Smooth muscle cell (in vitro differentiated cells): ENCODE data around the gene ADAD2. TPM values are rescaled to one million over a fixed set of nuclear protein-coding genes. Genes with fewer than 3 reads are reported as not detected.

Experiments used
- DNase-seq: peaks from one replicate; lab custom pipeline; 2025; ENCODE audit not compliant: unreplicated experiment; lab: John Stamatoyannopoulos, UW
- H2AFZ ChIP-seq: fragments of 200-600 bp; sonication (generic); 2 replicates; pipeline ENCODE4 v1.6.0; 2016; ENCODE audit warnings: antibody characterized with exemption, low read depth, mild to moderate bottlenecking
- H3F3A ChIP-seq: fragments of 200-600 bp; sonication (generic); 2 replicates; pipeline ENCODE4 v1.6.0; 2017; ENCODE audit warnings: antibody characterized with exemption, low read depth
- H3K27ac ChIP-seq: fragments of 200-600 bp; sonication (generic); 2 replicates; pipeline ENCODE4 v1.5.1; 2016; ENCODE audit warnings: low read depth, mild to moderate bottlenecking
- H3K27me3 ChIP-seq: fragments of 200-600 bp; sonication (generic); 2 replicates; pipeline ENCODE4 v1.6.1; 2016; ENCODE audit warnings: low read depth, mild to moderate bottlenecking
- H3K36me3 ChIP-seq: fragments of 200-600 bp; sonication (generic); 2 replicates; pipeline ENCODE4 v1.5.1; 2016; ENCODE audit warnings: low read depth
- H3K4me1 ChIP-seq: fragments of 200-600 bp; sonication (generic); 2 replicates; pipeline ENCODE4 v1.5.1; 2016; ENCODE audit warnings: low read depth
- H3K4me2 ChIP-seq: fragments of 200-600 bp; sonication (generic); 2 replicates; pipeline ENCODE4 v1.6.0; 2016; ENCODE audit warnings: mild to moderate bottlenecking
- H3K4me3 ChIP-seq: fragments of 200-600 bp; sonication (generic); 2 replicates; pipeline ENCODE4 v1.5.1; 2016; ENCODE audit warnings: mild to moderate bottlenecking
- H3K79me2 ChIP-seq: fragments of 200-600 bp; sonication (generic); 2 replicates; pipeline ENCODE4 v1.6.0; 2016; ENCODE audit warnings: low read depth, mild to moderate bottlenecking
- H3K9ac ChIP-seq: fragments of 200-600 bp; sonication (generic); 2 replicates; pipeline ENCODE4 v1.6.0; 2016; ENCODE audit warnings: low read depth
- H3K9me3 ChIP-seq: fragments of 200-600 bp; sonication (generic); replicated peaks from 2 replicates; pipeline ENCODE4 v1.5.1; 2016; ENCODE audit warnings: low read depth
- H4K20me1 ChIP-seq: fragments of 200-600 bp; sonication (generic); 2 replicates; pipeline ENCODE4 v1.6.0; 2016; ENCODE audit warnings: low read depth
- CTCF ChIP-seq: fragments of 200-600 bp; sonication (generic); IDR thresholded peaks from 2 replicates; pipeline ENCODE4 v1.5.1; 2017; ENCODE audit warnings: borderline replicate concordance, mild to moderate bottlenecking, antibody characterized with exemption; ENCODE audit not compliant: insufficient read depth, poor library complexity, severe bottlenecking
- WGBS: methylation state at CpG from one replicate; pipeline ENCODE4 v1.1.7; 2016; ENCODE audit warnings: low lambda C conversion rate; 5-methylcytosine and 5-hydroxymethylcytosine counted together
- polyA plus RNA-seq: library from polyadenylated mRNA; unstranded; fragments of >200 nt; fragmentation: Nextera tagmentation; extraction: Ambion mirVana; gene quantifications from 2 replicates; pipeline ENCODE4 v1.2.1, GENCODE V29; 2016
- total RNA-seq: library from RNA; depleted of rRNA; stranded (reverse); fragments of >200 nt; gene quantifications from 2 replicates; pipeline ENCODE4 v1.2.3, GENCODE V29; 2014

The ADAD2 gene
- total and polyA plus RNA-seq, 2 experiments from 2014 or later: not detected

- H3K4me2 ChIP-seq: no peak overlapping the region
- WGBS: 76% methylated on average over 7 of the region's 7 CpGs
Observed at GRCh38 chr16:84165746-84166145, 25.2 kb upstream of the ADAD2 start.

GRCh38 chr16:84166796-84167695 is 23.9 kb upstream of the ADAD2 start:
- TF ChIP-seq CTCF: no peak
- WGBS: 81% methylated on average over 13 of the region's 13 CpGs
- no peaks in the 10 kb centered on the region for H3F3A ChIP-seq
- no peak overlapping the region for H3K9ac ChIP-seq
- H3K9me3 ChIP-seq: no peaks in the 10 kb centered on the region
- H3K4me3 ChIP-seq: no peak overlapping the region
- no peak for DNase-seq
- H3K27me3 ChIP-seq: no peaks in the 10 kb centered on the region
- no peaks in the 10 kb centered on the region for H3K4me1 ChIP-seq
- H3K79me2 ChIP-seq: no peaks in the 10 kb centered on the region
- no peak overlapping the region for H3K27ac ChIP-seq
- H4K20me1 ChIP-seq: no peaks in the 10 kb centered on the region
- H3K4me2 ChIP-seq: no peak overlapping the region
- no peaks in the 10 kb centered on the region for H3K36me3 ChIP-seq
- H2AFZ ChIP-seq: no peak overlapping the region

More at GRCh38 chr16:84165746-84166145, 25.2 kb upstream of the ADAD2 start:
- no peak overlapping the region for H3K27ac ChIP-seq
- no peak overlapping the region for H2AFZ ChIP-seq
- H3K9ac ChIP-seq: no peak overlapping the region
- no peaks in the 10 kb centered on the region for H3F3A ChIP-seq
- H3K4me3 ChIP-seq: no peak overlapping the region
- DNase-seq: no peak
- no peaks in the 10 kb centered on the region for H3K79me2 ChIP-seq
- no peaks in the 10 kb centered on the region for H3K9me3 ChIP-seq
- no peaks in the 10 kb centered on the region for H3K4me1 ChIP-seq
- H3K36me3 ChIP-seq: no peaks in the 10 kb centered on the region
- no peak for TF ChIP-seq CTCF
- no peaks in the 10 kb centered on the region for H4K20me1 ChIP-seq
- H3K27me3 ChIP-seq: no peaks in the 10 kb centered on the region

- H3K4me3 ChIP-seq: no peak overlapping the region
- H3K4me2 ChIP-seq: no peak overlapping the region
- H3K27me3 ChIP-seq: no peaks in the 10 kb centered on the region
- no peaks in the 10 kb centered on the region for H4K20me1 ChIP-seq
- TF ChIP-seq CTCF: no peak
- 82% methylated on average over 11 of the region's 11 CpGs for WGBS
- no peak overlapping the region for H2AFZ ChIP-seq
- H3K36me3 ChIP-seq: no peaks in the 10 kb centered on the region
- no peaks in the 10 kb centered on the region for H3K4me1 ChIP-seq
- H3F3A ChIP-seq: no peaks in the 10 kb centered on the region
- no peaks in the 10 kb centered on the region for H3K79me2 ChIP-seq
- no peak overlapping the region for H3K9ac ChIP-seq
- no peak overlapping the region for H3K27ac ChIP-seq
- DNase-seq: no peak
- no peaks in the 10 kb centered on the region for H3K9me3 ChIP-seq
Observed at GRCh38 chr16:84169765-84170310, 21.1 kb upstream of the ADAD2 start.
